HepG2 (cell line): ENCODE results near the gene ZBTB20.

Experiments used
- CTCF ChIP-seq: sonication (generic); formaldehyde crosslinking; IDR thresholded peaks from 2 replicates; pipeline ENCODE4 v1.5.0; 2020; ENCODE audit warnings: mild to moderate bottlenecking, missing genetic modification reagents, moderate library complexity
- EZH2 ChIP-seq: conservative IDR thresholded peaks from 2 replicates; pipeline ENCODE4 v1.6.1; 2012; ENCODE audit warnings: mild to moderate bottlenecking, low read depth, low read length, moderate library complexity
- PBX3 ChIP-seq: sonication (generic); formaldehyde crosslinking; IDR thresholded peaks from 2 replicates; pipeline ENCODE4 v1.8.1; 2023; ENCODE audit warnings: missing genetic modification reagents, inconsistent platforms, borderline replicate concordance
- PHB2 ChIP-seq: fragments of 450-650 bp; IDR thresholded peaks from 2 replicates; pipeline ENCODE4 v1.6.1; 2018; ENCODE audit not compliant: partially characterized antibody
- POGK ChIP-seq: sonication (generic); formaldehyde crosslinking; conservative IDR thresholded peaks from 2 replicates; pipeline ENCODE4 v1.8.0; 2022; ENCODE audit warnings: mild to moderate bottlenecking, moderate library complexity, missing genetic modification reagents
- RELA ChIP-seq: sonication (generic); formaldehyde crosslinking; IDR thresholded peaks from 2 replicates; pipeline ENCODE4 v1.4.0; 2020; ENCODE audit warnings: missing genetic modification reagents
- SMAD1 ChIP-seq: sonication (generic); formaldehyde crosslinking; IDR thresholded peaks from 2 replicates; pipeline ENCODE4 v1.4.0; 2020; ENCODE audit warnings: missing genetic modification reagents, low read depth, mild to moderate bottlenecking, borderline replicate concordance
- ZBTB33 ChIP-seq: sonication (generic); formaldehyde crosslinking; IDR thresholded peaks from 2 replicates; pipeline ENCODE4 v1.4.0; 2020; ENCODE audit warnings: missing genetic modification reagents
- ZNF263 ChIP-seq: sonication (generic); formaldehyde crosslinking; IDR thresholded peaks from 2 replicates; pipeline ENCODE4 v1.4.0; 2020; ENCODE audit warnings: missing genetic modification reagents
- ZNF264 ChIP-seq: sonication (generic); formaldehyde crosslinking; IDR thresholded peaks from 2 replicates; pipeline ENCODE4 v1.4.0; 2020; ENCODE audit warnings: missing genetic modification reagents

GRCh38 chr3:114635878-114636277 is 511.2 kb downstream of the ZBTB20 start:
- TF ChIP-seq RELA (CRISPR knock-in tag) (no peak), ZNF264 (CRISPR knock-in tag) (no peak), CTCF (CRISPR knock-in tag) (no peak), ZNF263 (no peak), EZH2 (no peak), PBX3 (CRISPR knock-in tag) (no peak), SMAD1 (CRISPR knock-in tag) (no peak), ZBTB33 (CRISPR knock-in tag) (no peak), POGK (no peak), PHB2 (no peak)
